Stimulated activated CD8-positive, alpha-beta memory T cell treated with anti-CD3 and anti-CD28 coated beads, Interleukin-12 subunit alpha, Interleukin-12 subunit beta, amount 100 ng/mL, for 4 hours (primary cell): Measurements from ENCODE around the gene SUSD5.
"Not testable (repeated sequence)": the region's sequence is repeated elsewhere in the genome, so short reads cannot be mapped to it uniquely, and the experiment has no call there.

Experiments used
- DNase-seq: peaks from one replicate; pipeline ENCODE4 v3.0.0-alpha.2; 2020; ENCODE audit warnings: low read depth

SUSD5 gene

GRCh38 chr3:33115024-33115768 lies 103.4 kb downstream of the SUSD5 start:
- DNase-seq = no peak

- DNase-seq = no peak
Observed at GRCh38 chr3:33114622-33115023, 104.0 kb downstream of the SUSD5 start.

GRCh38 chr3:33113772-33114621 lies 104.6 kb downstream of the SUSD5 start, which contains the start of gene CRTAP:
Gene CRTAP (plus strand): TSS chr3:33114014. CDS start chr3:33114078, 64 bp downstream.
- DNase-seq = peak; percentile 78

- DNase-seq = no peak
Observed at GRCh38 chr3:33111581-33111980, 107.0 kb downstream of the SUSD5 start.

- DNase-seq = not testable (repeated sequence)
Observed at GRCh38 chr3:33106854-33107253, 111.8 kb downstream of the SUSD5 start.

- no peak for DNase-seq
Observed at GRCh38 chr3:33105341-33105948, 113.2 kb downstream of the SUSD5 start.

GRCh38 chr3:33104803-33105202 lies 113.8 kb downstream of the SUSD5 start:
- no peak for DNase-seq

GRCh38 chr3:33103480-33103879 lies 115.1 kb downstream of the SUSD5 start:
- no peak for DNase-seq

GRCh38 chr3:33103034-33103433 lies 115.6 kb downstream of the SUSD5 start:
- DNase-seq = no peak

- DNase-seq = no peak
Observed at GRCh38 chr3:33100229-33100628, 118.4 kb downstream of the SUSD5 start.
